GM21529 (cell line): Measurements from ENCODE around the gene CDK18.

Experiments used
- ATAC-seq: cut with Tn5 transposase; IDR thresholded peaks from one replicate; pipeline ENCODE4 v1.9.1; 2021; ENCODE audit not compliant: unreplicated experiment

CDK18 gene

DNA sequence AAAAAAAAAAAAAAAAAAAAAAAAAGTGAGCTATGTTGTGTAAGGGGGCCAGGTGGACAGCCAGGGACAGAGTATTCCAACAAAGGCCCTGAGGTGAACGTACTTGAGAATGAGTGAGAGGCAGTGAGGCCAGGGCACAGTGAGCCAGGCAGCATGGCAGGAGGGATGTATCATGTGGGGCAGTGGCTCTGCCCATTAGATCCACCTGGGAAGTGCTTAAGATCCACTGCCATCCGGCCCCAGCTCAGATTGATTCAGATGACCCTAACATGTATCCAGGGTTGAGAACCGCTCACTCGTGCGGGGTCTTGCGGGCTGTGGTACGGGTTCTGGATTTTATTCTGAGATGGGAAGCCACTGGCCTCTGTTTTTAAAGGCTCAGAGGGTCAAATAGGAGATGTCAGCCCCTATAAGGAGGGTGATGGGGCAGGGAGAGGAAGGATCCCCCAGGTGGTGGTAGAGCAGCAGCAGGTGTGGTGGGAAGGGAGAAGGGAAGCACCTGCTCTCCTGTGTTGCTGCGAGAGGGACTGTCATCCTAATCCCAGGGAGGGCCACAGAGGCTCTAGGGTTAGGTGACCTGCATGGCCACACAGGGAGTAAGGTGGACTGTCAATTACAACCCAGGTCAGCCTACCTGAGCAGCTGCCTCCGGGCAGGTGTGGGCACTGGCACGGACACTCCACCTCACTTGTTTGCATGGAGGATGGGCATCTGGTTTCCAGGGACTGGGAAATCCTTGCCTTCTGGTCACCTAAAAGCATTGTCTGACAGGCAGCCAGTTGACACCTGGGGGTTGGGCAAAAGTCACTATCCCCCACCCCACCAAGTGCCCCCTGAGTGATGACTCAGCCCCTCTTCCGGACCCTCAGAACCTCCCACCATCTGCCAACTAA lies 31.6 kb downstream of the CDK18 start:
- ATAC-seq: no peak

- no peak for ATAC-seq
These were observed 32.4 kb downstream of the CDK18 start for GRCh38 chr1:205536759-205537361.

GRCh38 chr1:205537386-205538018 lies 33.0 kb downstream of the CDK18 start:
- no peak for ATAC-seq

DNA sequence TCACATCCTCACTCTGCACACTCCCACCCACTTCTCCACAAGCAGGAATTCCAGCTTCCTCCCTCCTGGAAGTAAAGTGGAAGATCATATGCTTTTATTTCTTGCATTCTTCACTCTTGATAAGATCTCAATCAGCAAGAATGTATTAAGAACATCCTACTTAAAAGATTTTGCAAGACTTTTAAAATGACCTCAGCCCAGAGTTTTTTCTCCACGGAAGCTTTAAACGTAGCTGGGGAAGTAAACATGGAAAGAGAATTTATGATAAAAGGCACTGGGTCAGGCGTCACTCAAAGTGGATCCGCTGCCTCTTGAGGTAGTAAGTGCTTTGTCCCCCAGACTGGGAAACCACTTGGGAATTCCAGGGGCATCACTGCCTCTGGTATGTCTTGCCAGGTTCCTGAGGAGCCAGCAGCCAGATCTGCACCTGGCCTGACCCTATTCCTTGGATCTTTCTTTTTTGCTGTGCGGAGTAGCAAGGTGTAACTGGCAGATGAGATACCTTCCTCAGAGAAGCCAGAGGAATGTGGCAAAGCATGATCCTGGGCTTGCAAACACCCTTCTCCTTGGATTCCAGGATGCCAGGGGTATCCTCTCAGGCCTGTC lies 33.9 kb downstream of the CDK18 start:
- ATAC-seq: no peak

- no peak for ATAC-seq
These were observed 36.9 kb downstream of the CDK18 start for GRCh38 chr1:205541161-205541886.

DNA sequence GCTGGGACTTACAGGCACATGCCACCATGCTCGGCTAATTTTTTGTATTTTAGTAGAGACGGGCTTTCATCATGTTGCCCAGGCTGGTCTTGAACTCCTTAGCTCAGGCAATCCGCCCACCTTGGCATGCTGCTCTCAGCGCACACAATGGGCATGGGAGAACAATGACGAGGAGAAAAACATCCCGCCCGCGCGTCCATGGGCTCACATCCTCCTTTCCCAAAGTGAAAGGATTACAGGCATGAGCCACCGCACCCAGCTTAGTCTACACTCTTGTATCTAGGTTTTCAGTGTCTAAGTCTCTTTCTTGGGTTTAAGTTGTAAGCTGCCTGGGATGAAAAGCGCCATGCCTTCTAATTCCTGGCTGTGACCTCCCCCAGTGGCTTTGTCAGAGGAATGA lies 37.9 kb downstream of the CDK18 start:
- ATAC-seq: no peak

DNA sequence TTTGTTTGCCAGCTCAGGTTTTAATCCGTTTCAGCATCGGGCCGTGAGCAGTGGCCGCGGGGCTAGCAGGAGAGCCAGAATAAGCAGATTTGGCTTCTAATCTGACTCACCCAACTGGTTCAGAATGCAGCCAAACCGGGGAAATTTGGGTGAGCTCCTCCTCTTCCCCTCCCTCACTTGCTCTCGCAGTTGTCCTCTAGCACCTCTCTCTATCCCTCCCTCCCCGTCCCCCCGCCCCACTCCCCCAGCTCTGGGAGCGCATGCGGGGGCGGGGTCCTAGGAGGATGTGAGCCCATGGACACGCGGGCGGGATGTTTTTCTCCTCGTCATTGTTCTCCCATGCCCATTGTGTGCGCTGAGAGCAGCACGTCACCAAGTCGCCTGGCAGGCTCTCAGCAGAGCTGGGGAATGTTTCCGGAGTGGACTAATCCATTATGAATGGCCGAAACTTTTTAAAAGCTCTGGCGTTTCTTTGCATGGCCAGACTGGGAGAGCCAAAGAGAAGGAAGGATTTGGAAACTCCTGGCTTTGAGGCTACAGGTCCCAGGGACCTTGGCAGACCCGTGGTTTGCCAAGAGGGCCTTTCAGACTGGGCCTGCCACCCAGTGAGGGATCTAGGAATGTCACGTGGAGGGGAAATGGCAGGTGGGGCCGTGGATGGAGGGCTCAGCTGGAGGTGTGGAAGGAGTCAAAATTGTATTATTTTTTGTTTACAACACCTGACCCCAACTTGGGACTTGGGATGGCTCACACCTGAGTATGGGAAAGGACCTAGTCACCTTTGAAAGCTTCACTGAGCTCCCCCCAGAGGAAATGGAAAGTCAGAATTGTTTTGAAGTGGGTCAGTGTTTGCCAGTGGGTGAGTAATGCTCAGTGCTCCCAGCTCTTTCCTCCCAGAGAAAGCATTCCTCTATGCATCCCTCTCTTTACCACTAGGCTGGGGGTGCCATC lies 39.2 kb downstream of the CDK18 start:
- ATAC-seq: no peak

DNA sequence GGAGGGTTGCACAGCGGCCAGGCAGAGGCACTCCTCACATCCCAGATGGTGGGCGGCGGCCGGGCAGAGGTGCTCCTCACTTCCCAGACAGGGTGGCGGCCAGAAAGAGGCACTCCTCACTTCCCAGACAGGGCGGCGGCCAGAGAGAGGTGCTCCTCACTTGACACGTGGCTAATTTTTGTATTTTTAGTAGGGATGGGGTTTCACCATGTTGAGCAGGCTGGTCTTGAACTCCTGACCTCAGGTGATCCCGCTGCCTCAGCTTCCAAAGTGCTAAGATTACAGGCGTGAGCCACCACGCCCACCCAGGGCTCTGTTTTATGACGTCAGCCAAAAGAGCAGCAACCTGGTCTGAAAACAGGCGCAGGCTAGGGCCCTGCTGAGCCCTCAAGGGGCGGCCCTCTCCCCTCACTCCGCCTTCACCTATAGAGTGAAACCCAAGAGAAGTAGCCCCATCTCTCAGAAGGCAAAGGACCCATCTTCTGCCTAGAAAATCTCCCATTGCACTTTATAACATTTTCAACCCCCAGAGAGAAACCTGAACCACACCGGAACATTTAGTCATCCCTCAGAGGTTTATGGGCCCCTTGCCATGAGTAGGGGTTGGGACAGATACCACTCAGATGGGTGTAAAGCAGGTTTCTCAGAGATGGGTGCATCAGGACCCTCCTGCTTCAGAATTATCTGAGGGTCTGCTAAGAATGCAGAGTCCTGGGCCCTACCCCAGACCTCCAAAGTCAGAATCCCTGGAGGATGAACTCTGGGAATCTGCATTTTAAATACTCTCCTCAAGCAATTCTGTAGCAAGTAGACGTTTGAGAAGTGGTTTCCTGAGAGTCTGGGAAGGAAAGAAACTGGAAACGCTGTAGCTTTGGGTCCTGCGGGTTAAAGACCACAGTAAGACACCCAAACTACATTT lies 40.8 kb downstream of the CDK18 start:
- ATAC-seq: no peak

GRCh38 chr1:205545991-205546390 lies 41.5 kb downstream of the CDK18 start:
- no peak for ATAC-seq

DNA sequence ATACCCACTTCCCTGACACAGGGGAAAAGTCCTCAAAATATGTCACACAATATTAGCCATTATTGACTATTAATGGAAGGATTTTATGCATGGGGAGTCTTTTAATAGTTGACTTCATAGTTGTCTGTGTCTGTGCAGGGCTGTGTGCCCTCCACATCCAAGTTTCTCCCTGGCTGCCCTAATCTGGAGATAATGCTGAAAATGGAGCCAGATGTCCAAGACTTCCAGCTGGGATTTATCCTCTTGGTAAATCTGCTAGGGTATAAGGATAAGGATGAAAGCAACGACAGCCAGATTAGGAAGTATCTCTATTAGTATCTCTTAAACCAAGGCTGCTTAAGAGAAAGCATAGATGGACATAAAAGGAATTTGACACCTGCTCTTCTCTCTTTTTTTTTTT lies 42.1 kb downstream of the CDK18 start:
- ATAC-seq: no peak

DNA sequence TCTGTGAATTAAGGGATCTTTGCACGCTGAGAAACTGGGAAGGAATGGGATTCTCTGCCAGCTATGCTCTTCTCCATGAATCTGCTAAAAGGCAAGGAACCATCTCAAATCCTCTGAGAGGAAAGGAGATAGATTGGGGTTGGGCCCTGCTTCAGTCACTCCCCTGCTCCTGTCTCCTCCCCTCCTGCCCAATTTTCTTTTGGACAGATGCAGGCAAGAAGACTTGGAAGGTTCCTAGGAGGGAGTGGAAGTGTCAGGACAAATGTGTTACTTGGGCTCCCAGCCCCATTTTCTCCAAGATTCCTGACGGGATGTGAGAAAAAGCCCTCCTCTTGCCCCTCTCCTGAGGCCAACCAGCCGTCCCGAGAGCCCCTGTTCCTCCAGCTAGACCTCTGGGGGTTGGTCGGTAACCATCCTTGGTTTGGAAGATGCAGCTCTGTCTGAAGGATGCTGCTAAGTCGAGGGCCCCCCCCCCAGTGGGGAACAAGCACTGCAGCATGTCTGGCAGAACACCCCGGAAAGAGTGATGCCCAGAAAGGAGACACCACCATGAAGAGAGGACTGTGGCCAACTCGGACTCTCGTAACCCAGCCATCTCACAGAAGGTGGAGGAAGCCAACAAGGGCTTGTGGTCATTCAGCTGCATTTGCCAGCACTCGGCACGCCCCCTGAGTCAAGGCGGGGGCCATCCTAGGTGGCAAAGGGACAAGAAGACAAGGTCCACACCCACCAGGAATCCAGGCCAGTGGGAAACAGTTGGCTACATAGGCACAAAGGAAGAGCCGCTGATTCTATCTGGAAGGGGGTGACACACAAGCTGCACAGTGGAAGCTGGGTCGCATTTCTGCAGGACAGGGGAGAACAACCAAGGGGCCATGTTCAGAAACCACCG lies 43.7 kb downstream of the CDK18 start:
- ATAC-seq: no peak

DNA sequence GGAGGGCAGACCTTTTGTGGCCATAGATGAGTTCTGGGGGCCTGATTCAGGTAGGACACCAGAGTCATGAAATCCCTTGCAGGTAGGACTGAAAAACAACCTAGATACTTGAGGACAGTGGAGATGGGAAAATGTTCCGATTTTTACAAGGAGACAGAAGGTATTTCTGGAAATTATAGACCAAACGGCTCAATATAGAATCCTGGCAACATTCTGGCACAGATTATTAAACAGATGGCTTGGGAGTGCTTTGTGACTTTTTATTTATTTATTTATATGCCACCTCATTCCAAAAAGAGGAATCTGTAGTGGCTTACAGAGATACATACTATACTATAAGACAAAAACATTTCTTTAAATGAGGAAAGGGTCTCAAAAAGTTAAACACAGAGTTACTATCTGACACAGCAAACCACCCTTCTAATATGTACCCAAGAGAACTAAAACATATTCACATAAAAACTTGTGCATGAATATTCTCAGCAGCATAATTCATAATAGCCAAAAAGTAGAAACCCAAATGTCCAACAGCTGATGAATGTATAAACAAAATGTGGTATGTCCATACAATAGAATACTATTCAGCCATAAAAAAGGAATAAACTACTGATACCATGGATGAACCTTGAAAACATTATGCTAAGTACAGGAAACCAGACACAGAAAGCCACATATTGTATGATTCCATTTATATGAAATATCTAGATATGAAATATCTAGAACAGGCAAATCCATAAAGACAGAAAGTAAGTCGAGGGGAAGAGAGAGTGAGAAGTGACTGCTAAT lies 49.8 kb downstream of the CDK18 start:
- ATAC-seq: no peak

- no peak for ATAC-seq
These were observed 57.2 kb downstream of the CDK18 start for GRCh38 chr1:205561501-205562203.

DNA sequence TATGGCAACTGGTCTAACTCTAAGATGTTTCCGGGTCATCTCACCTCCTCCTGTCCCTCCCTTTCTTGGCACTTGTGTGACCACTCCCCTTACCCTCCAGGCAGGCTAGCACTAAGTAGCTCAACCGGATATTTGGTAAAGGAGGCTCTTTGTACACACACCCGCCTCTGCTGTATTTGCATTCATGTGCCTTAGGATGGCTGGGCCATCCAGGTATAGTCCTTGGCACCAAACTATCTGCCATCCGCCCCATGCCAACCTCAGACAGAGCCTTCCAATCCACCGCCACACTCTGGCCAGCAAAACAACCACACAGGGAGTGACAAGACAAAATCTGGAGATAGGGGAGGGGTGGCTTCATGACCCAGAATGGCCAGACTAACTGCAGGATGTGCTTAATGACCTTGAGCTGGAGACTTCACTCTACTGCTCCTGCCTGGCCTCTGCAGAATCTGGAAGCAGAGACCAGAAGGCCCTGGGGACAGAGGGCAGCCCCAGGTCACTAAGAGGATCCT lies 59.5 kb downstream of the CDK18 start:
- ATAC-seq: no peak

DNA sequence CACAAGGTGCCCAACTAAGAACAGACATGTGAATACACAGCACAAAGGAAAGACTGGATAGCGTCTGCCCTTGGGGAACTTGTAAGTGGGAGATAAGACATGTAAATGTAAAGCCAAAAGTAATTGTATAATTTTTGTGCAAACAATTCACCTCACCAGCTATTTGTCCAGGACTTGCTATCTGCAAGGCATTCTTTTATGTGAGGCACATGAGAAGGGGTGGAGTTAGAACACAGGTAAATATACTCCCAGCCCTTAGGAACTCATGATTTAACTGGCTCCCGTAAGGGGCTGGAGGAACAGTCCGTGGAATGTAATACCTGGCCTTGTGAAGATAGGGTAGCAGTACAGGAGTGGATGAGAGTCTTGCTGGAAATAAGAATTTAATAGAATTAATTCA lies 61.3 kb downstream of the CDK18 start:
- ATAC-seq: no peak

DNA sequence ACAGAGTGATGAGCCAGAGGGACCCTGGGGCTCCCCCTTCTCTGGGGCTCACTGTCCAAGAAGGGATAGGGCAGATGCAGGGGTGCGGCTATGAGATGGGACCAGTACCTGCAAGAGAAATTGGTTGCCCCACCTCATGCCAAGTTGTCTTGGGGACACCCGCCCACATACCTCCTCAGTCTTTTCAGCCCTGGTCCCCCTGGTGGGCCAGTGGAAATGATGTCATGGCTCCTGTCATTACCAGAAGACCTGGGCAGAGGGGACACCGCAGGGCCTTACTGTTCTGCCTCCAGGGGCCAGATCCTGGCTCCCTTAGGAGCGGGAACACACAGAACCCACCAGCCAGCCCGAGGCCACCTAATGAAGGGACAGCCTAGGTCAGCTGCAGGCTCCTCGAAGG lies 63.2 kb downstream of the CDK18 start:
- no peak for ATAC-seq
